Chondrocyte (in vitro differentiated cells): ENCODE data around the gene RXRA. TPM values are rescaled to one million over a fixed set of nuclear protein-coding genes. Genes with fewer than 3 reads are reported as not detected.

ENCODE experiments used
- DNase-seq: peaks from one replicate; pipeline ENCODE4 v3.0.0; 2021; ENCODE audit warnings: mixed read lengths, low spot score
- H3K27ac Mint-ChIP-seq: one replicate; pipeline ENCODE4 v1.8.0; 2021; ENCODE audit warnings: mild to moderate bottlenecking, moderate library complexity, mixed read lengths; ENCODE audit not compliant: unreplicated experiment
- H3K27me3 Mint-ChIP-seq: 2 replicates; pipeline ENCODE4 v1.8.0; 2021; ENCODE audit warnings: low read depth, mixed read lengths
- H3K36me3 Mint-ChIP-seq: 2 replicates; pipeline ENCODE4 v1.8.0; 2021; ENCODE audit warnings: low read depth, mixed read lengths
- H3K4me1 Mint-ChIP-seq: 2 replicates; pipeline ENCODE4 v1.8.0; 2021; ENCODE audit warnings: low read depth, mild to moderate bottlenecking, mixed read lengths
- H3K4me3 Mint-ChIP-seq: one replicate; pipeline ENCODE4 v1.8.0; 2021; ENCODE audit warnings: mild to moderate bottlenecking, moderate library complexity, mixed read lengths; ENCODE audit not compliant: unreplicated experiment
- H3K9me3 Mint-ChIP-seq: 2 replicates; pipeline ENCODE4 v1.8.0; 2021; ENCODE audit warnings: low read depth, mixed read lengths
- CTCF ChIP-seq: fragments of 200-600 bp; sonication (generic); IDR thresholded peaks from 2 replicates; pipeline ENCODE4 v1.5.0; 2021; ENCODE audit warnings: antibody characterized with exemption, mild to moderate bottlenecking, moderate library complexity
- total RNA-seq: library from RNA; stranded (reverse); gene quantifications from 3 replicates; pipeline ENCODE4 v1.2.1, GENCODE V29; 2021

Gene RXRA
- total RNA-seq, 1 donor from 2014 or later: 27.3 TPM

GRCh38 chr9:134377143-134377484, 50.9 kb downstream of the RXRA start:
- peaks cover 67% of the 10 kb centered on the region for H3K4me1 Mint-ChIP-seq

GRCh38 chr9:134377976-134378375, 51.7 kb downstream of the RXRA start:
- H3K4me3 Mint-ChIP-seq: no peak overlapping the region
- DNase-seq: no peak
- H3K4me1 Mint-ChIP-seq: peaks cover 64% of the 10 kb centered on the region
- peak overlapping the region; percentile 74 for H3K27ac Mint-ChIP-seq
- no peaks in the 10 kb centered on the region for H3K27me3 Mint-ChIP-seq
- no peaks in the 10 kb centered on the region for H3K9me3 Mint-ChIP-seq
- TF ChIP-seq CTCF: no peak
- no peaks in the 10 kb centered on the region for H3K36me3 Mint-ChIP-seq

More at GRCh38 chr9:134377143-134377484, 50.9 kb downstream of the RXRA start:
- no peaks in the 10 kb centered on the region for H3K27me3 Mint-ChIP-seq
- H3K4me3 Mint-ChIP-seq: no peak overlapping the region
- DNase-seq: no peak
- H3K27ac Mint-ChIP-seq: no peak overlapping the region
- H3K36me3 Mint-ChIP-seq: no peaks in the 10 kb centered on the region
- H3K9me3 Mint-ChIP-seq: no peaks in the 10 kb centered on the region
- no peak for TF ChIP-seq CTCF

GRCh38 chr9:134378901-134379338, 52.7 kb downstream of the RXRA start:
- peak overlapping the region; percentile 71 for H3K27ac Mint-ChIP-seq
- H3K4me3 Mint-ChIP-seq: no peak overlapping the region
- peaks cover 64% of the 10 kb centered on the region for H3K4me1 Mint-ChIP-seq
- no peaks in the 10 kb centered on the region for H3K36me3 Mint-ChIP-seq
- H3K9me3 Mint-ChIP-seq: no peaks in the 10 kb centered on the region
- no peaks in the 10 kb centered on the region for H3K27me3 Mint-ChIP-seq
- no peak for DNase-seq
- no peak for TF ChIP-seq CTCF

- H3K27ac Mint-ChIP-seq: peak overlapping the region; percentile 65
- DNase-seq: no peak
Measured at GRCh38 chr9:134379831-134380365, 53.6 kb downstream of the RXRA start.

GRCh38 chr9:134380542-134381271, 54.5 kb downstream of the RXRA start:
- H3K4me3 Mint-ChIP-seq: no peak overlapping the region
- no peaks in the 10 kb centered on the region for H3K27me3 Mint-ChIP-seq
- no peaks in the 10 kb centered on the region for H3K36me3 Mint-ChIP-seq
- no peak overlapping the region for H3K27ac Mint-ChIP-seq
- H3K9me3 Mint-ChIP-seq: no peaks in the 10 kb centered on the region
- no peak for TF ChIP-seq CTCF
- H3K4me1 Mint-ChIP-seq: peaks cover 55% of the 10 kb centered on the region
- no peak for DNase-seq

More at GRCh38 chr9:134379831-134380365, 53.6 kb downstream of the RXRA start:
- no peaks in the 10 kb centered on the region for H3K9me3 Mint-ChIP-seq
- H3K36me3 Mint-ChIP-seq: no peaks in the 10 kb centered on the region
- peaks cover 64% of the 10 kb centered on the region for H3K4me1 Mint-ChIP-seq
- H3K4me3 Mint-ChIP-seq: peak overlapping the region; percentile 13
- no peak for TF ChIP-seq CTCF
- H3K27me3 Mint-ChIP-seq: no peaks in the 10 kb centered on the region
